BE2C (cell line): Measurements from ENCODE around the gene PLCL2.

Experiments used
- DNase-seq: peaks from one replicate; pipeline ENCODE4 v3.0.0-alpha.2; 2020
- H3K27me3 ChIP-seq: fragments of 250-450 bp; sonication (Bioruptor Pico); 2 replicates; pipeline ENCODE4 v1.5.1; 2020; ENCODE audit warnings: mild to moderate bottlenecking
- H3K36me3 ChIP-seq: fragments of 250-450 bp; sonication (Bioruptor Pico); 2 replicates; pipeline ENCODE4 v1.5.1; 2020; ENCODE audit warnings: mild to moderate bottlenecking
- H3K4me1 ChIP-seq: fragments of 250-450 bp; sonication (Bioruptor Pico); 2 replicates; pipeline ENCODE4 v1.5.1; 2020
- H3K4me3 ChIP-seq: 2 replicates; pipeline ENCODE4 v1.5.1; 2011; ENCODE audit warnings: low read depth, low read length
- H3K9me3 ChIP-seq: fragments of 250-450 bp; sonication (Bioruptor Pico); 2 replicates; pipeline ENCODE4 v1.5.1; 2020
- TF ChIP-seq, protein P1 (sequence below): IDR thresholded peaks from 2 replicates; pipeline ENCODE4 v1.5.1; 2012; ENCODE audit warnings: mild to moderate bottlenecking, low read depth, low read length

Gene PLCL2

DNA sequence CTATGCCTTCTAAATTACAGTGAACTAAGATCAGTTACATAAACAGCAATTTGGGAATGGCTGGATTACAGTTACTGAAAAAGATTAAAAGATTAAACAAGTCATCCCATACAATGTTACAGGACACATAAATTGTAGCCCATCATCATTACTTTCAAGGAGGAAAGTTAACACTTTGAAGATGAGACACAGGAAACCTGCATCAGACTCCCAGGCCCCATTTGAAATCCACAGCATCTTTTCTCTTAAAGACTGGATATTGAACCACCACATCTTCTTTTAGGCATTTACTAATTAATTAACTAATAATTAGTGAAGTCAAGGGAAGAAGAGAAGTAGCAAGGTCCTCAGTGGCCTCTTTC, 170.2 kb downstream of the PLCL2 start:
- no peaks in the 10 kb centered on the region for H3K36me3 ChIP-seq
- H3K4me3 ChIP-seq: no peak overlapping the region
- DNase-seq: no peak
- no peaks in the 10 kb centered on the region for H3K9me3 ChIP-seq
- H3K4me1 ChIP-seq: no peaks in the 10 kb centered on the region
- TF ChIP-seq, protein P1, sequence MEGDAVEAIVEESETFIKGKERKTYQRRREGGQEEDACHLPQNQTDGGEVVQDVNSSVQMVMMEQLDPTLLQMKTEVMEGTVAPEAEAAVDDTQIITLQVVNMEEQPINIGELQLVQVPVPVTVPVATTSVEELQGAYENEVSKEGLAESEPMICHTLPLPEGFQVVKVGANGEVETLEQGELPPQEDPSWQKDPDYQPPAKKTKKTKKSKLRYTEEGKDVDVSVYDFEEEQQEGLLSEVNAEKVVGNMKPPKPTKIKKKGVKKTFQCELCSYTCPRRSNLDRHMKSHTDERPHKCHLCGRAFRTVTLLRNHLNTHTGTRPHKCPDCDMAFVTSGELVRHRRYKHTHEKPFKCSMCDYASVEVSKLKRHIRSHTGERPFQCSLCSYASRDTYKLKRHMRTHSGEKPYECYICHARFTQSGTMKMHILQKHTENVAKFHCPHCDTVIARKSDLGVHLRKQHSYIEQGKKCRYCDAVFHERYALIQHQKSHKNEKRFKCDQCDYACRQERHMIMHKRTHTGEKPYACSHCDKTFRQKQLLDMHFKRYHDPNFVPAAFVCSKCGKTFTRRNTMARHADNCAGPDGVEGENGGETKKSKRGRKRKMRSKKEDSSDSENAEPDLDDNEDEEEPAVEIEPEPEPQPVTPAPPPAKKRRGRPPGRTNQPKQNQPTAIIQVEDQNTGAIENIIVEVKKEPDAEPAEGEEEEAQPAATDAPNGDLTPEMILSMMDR: no peak
- no peaks in the 10 kb centered on the region for H3K27me3 ChIP-seq

DNA sequence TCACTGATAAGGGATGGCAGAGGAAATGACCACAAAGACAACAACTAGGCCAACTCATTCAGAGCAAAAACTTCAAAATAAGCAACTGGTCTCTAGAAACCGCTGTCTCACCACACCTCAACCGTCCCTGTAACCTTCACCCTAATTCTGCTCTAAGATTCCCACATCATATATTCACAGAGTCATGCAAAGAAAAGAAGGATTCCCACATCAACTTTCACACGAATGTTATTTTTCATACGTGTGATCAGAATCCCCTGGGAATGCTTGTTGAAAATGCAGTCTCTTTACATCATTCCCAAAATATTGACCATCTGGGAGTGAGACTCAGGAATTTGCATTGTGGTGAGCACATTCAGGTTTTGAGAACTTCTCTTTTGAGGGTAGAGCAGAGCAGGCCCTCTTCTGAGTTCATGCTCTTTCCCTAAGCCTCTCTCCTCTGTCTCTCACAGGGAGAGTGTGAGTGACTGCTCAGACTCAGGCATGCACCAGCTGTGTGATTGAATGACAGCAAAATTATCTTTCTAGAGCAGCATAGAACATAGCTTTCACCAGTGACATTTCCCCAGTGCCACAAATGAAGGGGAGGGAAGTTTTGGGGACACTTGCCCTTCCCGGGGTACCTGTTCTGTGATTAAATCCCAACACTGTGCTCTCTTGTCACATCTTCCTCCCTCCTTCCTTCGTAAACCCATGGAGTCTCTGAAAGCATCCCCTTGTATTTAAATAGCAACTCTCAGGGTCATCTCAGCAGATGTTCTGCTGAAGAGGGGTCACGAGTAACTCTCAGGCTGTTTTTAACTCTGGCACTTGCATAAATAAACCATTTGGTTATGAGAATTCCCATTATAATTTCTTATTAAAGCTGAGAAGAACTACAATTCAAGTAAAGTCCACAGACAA, 170.9 kb downstream of the PLCL2 start:
- TF ChIP-seq, protein P1: no peak
- DNase-seq: no peak

DNA sequence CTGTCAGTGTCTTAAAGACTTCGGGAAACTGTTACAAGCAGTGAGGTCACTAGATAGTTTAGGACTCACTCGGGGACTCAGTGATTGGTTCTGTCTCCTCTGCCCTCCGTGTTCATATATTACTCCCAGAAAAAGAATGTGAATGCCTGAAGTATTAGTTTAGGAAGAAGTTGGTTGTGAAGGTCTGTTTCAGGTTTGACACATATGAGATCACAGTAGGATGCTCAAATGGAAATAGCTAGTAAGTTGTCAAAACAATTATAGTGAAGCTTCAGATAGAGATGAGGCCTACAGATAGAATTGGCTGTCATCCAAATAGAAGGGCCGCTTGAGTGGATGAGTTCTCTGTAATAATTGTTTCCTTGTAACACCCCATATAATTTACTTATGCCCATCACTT, 172.6 kb downstream of the PLCL2 start:
- TF ChIP-seq, protein P1: no peak
- DNase-seq: no peak
- no peaks in the 10 kb centered on the region for H3K4me1 ChIP-seq

More for the DNA sequence above, 170.9 kb downstream of the PLCL2 start:
- H3K9me3 ChIP-seq: no peaks in the 10 kb centered on the region
- no peaks in the 10 kb centered on the region for H3K4me1 ChIP-seq
- H3K27me3 ChIP-seq: no peaks in the 10 kb centered on the region
- H3K36me3 ChIP-seq: no peaks in the 10 kb centered on the region
- H3K4me3 ChIP-seq: no peak overlapping the region

DNA sequence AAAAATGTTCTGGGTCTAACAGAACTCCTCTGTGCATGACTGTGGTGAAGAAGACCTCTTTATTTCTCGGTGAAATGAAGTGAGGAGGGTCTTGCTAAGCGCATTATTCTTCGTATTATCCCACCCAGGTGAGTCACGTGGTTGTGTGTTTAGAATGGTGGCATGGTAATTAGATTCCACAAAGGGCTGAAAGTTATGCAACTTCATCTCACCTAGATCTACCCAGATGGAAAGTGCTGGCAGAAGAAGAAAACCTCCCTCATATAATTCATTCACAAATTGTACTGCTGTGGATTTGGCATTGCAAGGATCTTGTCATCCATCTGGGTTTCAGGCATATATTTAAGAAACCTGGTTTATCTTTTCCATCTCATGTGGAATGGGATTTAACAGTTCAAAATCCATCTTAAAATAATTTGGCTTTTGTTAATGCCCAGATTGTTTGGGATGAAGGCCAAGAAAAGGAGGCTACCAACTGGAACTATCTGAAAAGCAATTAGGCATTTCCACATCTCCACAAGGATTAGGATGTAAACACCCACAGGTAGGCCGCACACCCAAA, 175.3 kb downstream of the PLCL2 start:
- no peaks in the 10 kb centered on the region for H3K4me1 ChIP-seq
- H3K9me3 ChIP-seq: no peaks in the 10 kb centered on the region
- H3K4me3 ChIP-seq: no peak overlapping the region
- H3K27me3 ChIP-seq: no peaks in the 10 kb centered on the region
- TF ChIP-seq, protein P1: no peak
- no peak for DNase-seq
- no peaks in the 10 kb centered on the region for H3K36me3 ChIP-seq

More for the DNA sequence above, 172.6 kb downstream of the PLCL2 start:
- Histone ChIP-seq H3K9me3 (no peaks in the 10 kb centered on the region), H3K36me3 (no peaks in the 10 kb centered on the region), H3K27me3 (no peaks in the 10 kb centered on the region), H3K4me3 (no peak overlapping the region)

DNA sequence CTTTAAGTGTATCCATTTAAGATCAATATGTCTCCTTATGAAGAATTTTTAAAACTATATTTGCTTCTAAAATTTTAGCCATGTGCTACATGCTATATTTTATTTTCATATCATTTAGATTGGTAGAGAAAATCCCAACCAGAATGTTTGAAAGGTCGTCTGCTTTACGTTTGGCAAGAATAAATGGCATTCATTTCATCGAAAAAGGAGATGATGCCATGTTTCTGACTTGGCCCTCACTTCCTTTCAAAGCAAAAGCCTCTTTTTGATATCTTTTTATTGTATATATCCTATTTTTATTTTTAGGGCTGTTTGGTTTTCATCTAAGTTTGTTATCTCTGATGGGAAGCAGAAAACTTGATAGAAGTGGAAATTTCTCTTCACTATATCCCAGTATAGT, 176.2 kb downstream of the PLCL2 start:
- Histone ChIP-seq H3K4me1 (no peaks in the 10 kb centered on the region), H3K4me3 (no peak overlapping the region), H3K9me3 (no peaks in the 10 kb centered on the region), H3K27me3 (no peaks in the 10 kb centered on the region), H3K36me3 (no peaks in the 10 kb centered on the region)
- TF ChIP-seq, protein P1: no peak
- no peak for DNase-seq

DNA sequence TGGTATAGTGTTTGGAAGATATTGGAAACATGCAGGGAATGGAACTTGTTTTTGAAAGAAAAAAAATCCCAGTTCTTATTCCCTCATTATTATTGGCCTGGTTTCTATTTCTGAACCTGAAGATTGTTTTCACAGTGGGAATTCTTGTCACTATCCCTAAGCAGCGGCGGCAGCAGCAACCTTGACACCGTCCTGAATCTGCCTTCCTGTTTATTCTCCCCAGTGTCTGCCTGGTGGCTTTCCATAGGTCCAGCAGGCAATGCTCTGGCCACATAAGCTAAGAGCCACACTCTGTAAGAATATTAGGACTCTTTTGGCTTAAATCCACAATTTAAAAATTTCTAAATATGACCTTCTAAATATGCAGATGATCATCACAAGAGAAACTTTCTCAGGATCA, 178.0 kb downstream of the PLCL2 start:
- Histone ChIP-seq H3K4me3 (no peak overlapping the region), H3K36me3 (no peaks in the 10 kb centered on the region), H3K27me3 (no peaks in the 10 kb centered on the region), H3K4me1 (no peaks in the 10 kb centered on the region), H3K9me3 (no peaks in the 10 kb centered on the region)
- TF ChIP-seq, protein P1: no peak
- no peak for DNase-seq
